H9 (cell line): ENCODE results near the gene MITF. TPM values are rescaled to one million over a fixed set of nuclear protein-coding genes. Genes with fewer than 3 reads are reported as not detected.

Experiments
- DNase-seq: peaks from one replicate; pipeline ENCODE4 v3.0.0-alpha.2; 2017
- H2AFZ ChIP-seq: one replicate; pipeline ENCODE4 v1.6.1; 2013; ENCODE audit warnings: mild to moderate bottlenecking, low read length, control low read depth, moderate library complexity
- H2AK5ac ChIP-seq: 2 replicates; pipeline ENCODE4 v1.6.1; 2013; ENCODE audit warnings: low read length, control low read depth, mixed read lengths; ENCODE audit not compliant: insufficient read length
- H2BK120ac ChIP-seq: one replicate; pipeline ENCODE4 v1.6.1; 2013; ENCODE audit warnings: low read depth, mild to moderate bottlenecking, low read length, control low read depth, inconsistent platforms; ENCODE audit not compliant: poor library complexity, severe bottlenecking
- H2BK12ac ChIP-seq: 2 replicates; pipeline ENCODE4 v1.6.1; 2013; ENCODE audit warnings: low read length, control low read depth, mixed read lengths, low read depth; ENCODE audit not compliant: insufficient read length
- H2BK15ac ChIP-seq: 2 replicates; pipeline ENCODE4 v1.6.1; 2013; ENCODE audit warnings: low read depth, low read length, control low read depth
- H2BK20ac ChIP-seq: one replicate; pipeline ENCODE4 v1.6.1; 2013; ENCODE audit warnings: low read depth, mild to moderate bottlenecking, low read length, control low read depth, inconsistent platforms; ENCODE audit not compliant: poor library complexity, severe bottlenecking
- H2BK5ac ChIP-seq: 2 replicates; pipeline ENCODE4 v1.6.1; 2013; ENCODE audit warnings: low read length, control low read depth, mixed read lengths; ENCODE audit not compliant: insufficient read length
- H3K14ac ChIP-seq: 2 replicates; pipeline ENCODE4 v1.6.1; 2013; ENCODE audit warnings: low read length, control low read depth; ENCODE audit not compliant: insufficient read depth
- H3K18ac ChIP-seq: 2 replicates; pipeline ENCODE4 v1.6.1; 2013; ENCODE audit warnings: low read depth, mild to moderate bottlenecking, mixed read lengths, low read length, control low read depth; ENCODE audit not compliant: insufficient read length
- H3K23ac ChIP-seq: 2 replicates; pipeline ENCODE4 v1.6.1; 2013; ENCODE audit warnings: low read length, control low read depth, mixed read lengths, low read depth; ENCODE audit not compliant: insufficient read length
- H3K23me2 ChIP-seq: 2 replicates; pipeline ENCODE4 v1.6.1; 2013; ENCODE audit warnings: low read depth, mild to moderate bottlenecking, mixed read lengths, low read length, control low read depth; ENCODE audit not compliant: insufficient read length, poor library complexity, severe bottlenecking
- H3K27ac ChIP-seq: 2 replicates; pipeline ENCODE4 v1.5.1; 2013; ENCODE audit warnings: low read length, control low read depth, mixed read lengths, low read depth; ENCODE audit not compliant: insufficient read length
- H3K27me3 ChIP-seq: 2 replicates; pipeline ENCODE4 v1.6.1; 2013; ENCODE audit warnings: low read length, control low read depth, inconsistent platforms; ENCODE audit not compliant: insufficient read depth
- H3K4ac ChIP-seq: 2 replicates; pipeline ENCODE4 v1.6.1; 2013; ENCODE audit warnings: low read depth, mild to moderate bottlenecking, control low read depth, inconsistent platforms, low read length, moderate library complexity
- H3K4me1 ChIP-seq: 2 replicates; pipeline ENCODE4 v1.6.1; 2013; ENCODE audit warnings: low read length, control low read depth, inconsistent platforms; ENCODE audit not compliant: insufficient read depth
- H3K4me2 ChIP-seq: 2 replicates; pipeline ENCODE4 v1.6.1; 2013; ENCODE audit warnings: low read length, control low read depth, mixed read lengths; ENCODE audit not compliant: insufficient read length, insufficient read depth
- H3K56ac ChIP-seq: 2 replicates; pipeline ENCODE4 v1.6.1; 2013; ENCODE audit warnings: low read depth, mild to moderate bottlenecking, mixed read lengths, low read length, control low read depth; ENCODE audit not compliant: insufficient read length
- H3K79me1 ChIP-seq: 2 replicates; pipeline ENCODE4 v1.6.1; 2013; ENCODE audit warnings: low read depth, mild to moderate bottlenecking, moderate library complexity, low read length, control low read depth, inconsistent platforms; ENCODE audit not compliant: insufficient read depth, poor library complexity, severe bottlenecking
- H3K79me2 ChIP-seq: 2 replicates; pipeline ENCODE4 v1.6.1; 2013; ENCODE audit warnings: low read length, control low read depth, inconsistent platforms; ENCODE audit not compliant: insufficient read depth
- H3K9ac ChIP-seq: 2 replicates; pipeline ENCODE4 v1.6.1; 2013; ENCODE audit warnings: low read length, control low read depth, mixed read lengths; ENCODE audit not compliant: insufficient read length; ENCODE audit errors: extremely low read depth
- H3K9me3 ChIP-seq: one replicate; pipeline ENCODE4 v1.6.1; 2013; ENCODE audit warnings: low read depth, low read length, inconsistent platforms; ENCODE audit not compliant: control insufficient read depth
- H3T11ph ChIP-seq: one replicate; pipeline ENCODE4 v1.6.1; 2013; ENCODE audit warnings: mild to moderate bottlenecking, low read length, control low read depth, inconsistent platforms
- H4K20me1 ChIP-seq: one replicate; pipeline ENCODE4 v1.6.1; 2013; ENCODE audit not compliant: control insufficient read depth, insufficient read length, insufficient read depth
- H4K5ac ChIP-seq: 2 replicates; pipeline ENCODE4 v1.6.1; 2013; ENCODE audit warnings: low read depth, mild to moderate bottlenecking, mixed read lengths, low read length, control low read depth; ENCODE audit not compliant: insufficient read length
- H4K8ac ChIP-seq: replicated peaks from 2 replicates; pipeline ENCODE4 v1.6.1; 2013; ENCODE audit warnings: low read length, control low read depth, mixed read lengths, low read depth; ENCODE audit not compliant: insufficient read length
- H4K91ac ChIP-seq: 2 replicates; pipeline ENCODE4 v1.6.1; 2013; ENCODE audit warnings: low read depth, mild to moderate bottlenecking, moderate library complexity, mixed read lengths, low read length, control low read depth; ENCODE audit not compliant: insufficient read length
- H3K27ac Mint-ChIP-seq, 3 experiments: 2 replicates in 2 of 3; 3 replicates in 1 of 3; pipeline ENCODE4 v1.8.0; 2020 to 2021; ENCODE audit warnings: mixed read lengths in 3 of 3, mild to moderate bottlenecking in 1 of 3, moderate library complexity in 1 of 3
- H3K27me3 Mint-ChIP-seq: 2 replicates; pipeline ENCODE4 v1.8.0; 2021; ENCODE audit warnings: low read depth, mild to moderate bottlenecking, moderate library complexity, mixed read lengths
- H3K36me3 Mint-ChIP-seq, 3 experiments: 2 replicates in 2 of 3; 3 replicates in 1 of 3; pipeline ENCODE4 v1.8.0; 2020 to 2021; ENCODE audit warnings: low read depth in 3 of 3, mixed read lengths in 3 of 3; ENCODE audit not compliant: insufficient read depth in 1 of 3
- H3K4me1 Mint-ChIP-seq, 2 experiments: 2 replicates each; pipeline ENCODE4 v1.8.0; 2020; ENCODE audit warnings: mixed read lengths in 2 of 2
- H3K4me3 Mint-ChIP-seq, 2 experiments: 2 replicates in 1 of 2; 3 replicates in 1 of 2; pipeline ENCODE4 v1.8.0; 2020 to 2021; ENCODE audit warnings: mild to moderate bottlenecking in 2 of 2, mixed read lengths in 2 of 2, moderate library complexity in 1 of 2
- H3K9me3 Mint-ChIP-seq, 2 experiments: 2 replicates in 1 of 2; 3 replicates in 1 of 2; pipeline ENCODE4 v1.8.0; 2020; ENCODE audit warnings: mild to moderate bottlenecking in 2 of 2, mixed read lengths in 2 of 2, moderate library complexity in 1 of 2
- CTCF ChIP-seq: fragments of 200-600 bp; sonication (generic); conservative IDR thresholded peaks from 3 replicates; pipeline ENCODE4 v1.8.0; 2021; ENCODE audit warnings: antibody characterized with exemption, mild to moderate bottlenecking
- WGBS: extraction: QIAGEN DNeasy Blood & Tissue Kit; methylation state at CpG from one replicate; pipeline ENCODE4 v1.1.7; 2013; ENCODE audit warnings: missing lambda C conversion rate, low lambda C conversion rate, mixed read lengths; ENCODE audit not compliant: insufficient read length; ENCODE audit errors: extremely low coverage; 5-methylcytosine and 5-hydroxymethylcytosine counted together
- total RNA-seq: library from RNA; stranded (reverse); gene quantifications from 2 replicates; pipeline ENCODE4 v1.2.1, GENCODE V29; 2021

MITF gene
- total RNA-seq, 1 experiment from 2014 or later: 0.81 TPM

GRCh38 chr3:69787436-69788168 lies 48.3 kb downstream of the MITF start:
- Histone ChIP-seq H2BK12ac (no peak overlapping the region), H3K27ac (no peak overlapping the region), H3K27me3 (no peaks in the 10 kb centered on the region), H2AFZ (no peak overlapping the region), H3T11ph (no peak overlapping the region), H3K9ac (no peak overlapping the region), H3K18ac (no peak overlapping the region), H3K79me2 (no peaks in the 10 kb centered on the region), H3K14ac (no peak overlapping the region), H4K5ac (no peak overlapping the region), H3K4me1 (0 out of 2 replicates have a peak, but pooled peaks cover 2% of the 10 kb centered on the region), H3K4me2 (no peak overlapping the region), H3K79me1 (no peaks in the 10 kb centered on the region), H4K20me1 (no peaks in the 10 kb centered on the region), H2BK20ac (no peak overlapping the region), H4K91ac (no peak overlapping the region), H3K4ac (no peak overlapping the region), H2BK15ac (no peak overlapping the region), H4K8ac (no peak overlapping the region), H3K9me3 (no peaks in the 10 kb centered on the region), H3K23ac (no peak overlapping the region), H2AK5ac (no peak overlapping the region), H2BK5ac (no peak overlapping the region), H3K56ac (no peak overlapping the region), H2BK120ac (no peak overlapping the region), H3K23me2 (no peaks in the 10 kb centered on the region)
- no CpG with 5 or more reads among the region's 3 CpGs for WGBS
- no peak for DNase-seq
- Mint-ChIP-seq H3K27ac (no peak overlapping the region), H3K4me1 (peaks cover 13 to 17% of the 10 kb centered on the region in 2 experiments), H3K9me3 (no peaks in the 10 kb centered on the region; a peak in 1 of 5 replicates), H3K4me3 (no peak overlapping the region), H3K36me3 (no peaks in the 10 kb centered on the region), H3K27me3 (no peaks in the 10 kb centered on the region)
- TF ChIP-seq CTCF: no peak
